Measurements from ENCODE around the gene CNTN6. TPM values are rescaled to one million over a fixed set of nuclear protein-coding genes. Genes with fewer than 3 reads are reported as not detected.

Gene CNTN6
- total RNA-seq, 1 experiment from 2014 or later: not detected

DNA sequence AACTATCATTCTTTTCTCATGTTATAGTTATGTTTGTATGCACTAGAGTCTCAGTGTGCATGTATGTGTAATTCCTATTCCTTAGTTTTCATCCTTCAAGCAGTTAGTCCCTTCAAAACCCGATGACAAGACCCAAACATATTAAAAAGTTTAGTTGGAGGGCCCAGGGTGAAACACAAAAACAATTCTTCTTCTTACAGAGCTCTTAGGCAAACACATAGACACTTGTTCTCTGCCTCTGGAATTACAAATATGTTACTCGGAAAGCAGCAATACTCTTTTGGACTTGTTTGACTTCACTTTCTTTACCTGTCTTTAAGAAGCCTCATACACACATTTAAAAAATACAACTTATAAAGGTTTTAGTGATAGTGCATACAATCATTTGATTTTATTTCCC, 763 bp upstream of the CNTN6 start:
- ChIA-PET POLR2A (no interaction called here), CTCF (no interaction called here)
- ATAC-seq (no peak), DNase-seq (ENCODE audit: low spot score) (no peak)
- H3K36me3 Mint-ChIP-seq: peaks cover 61% of the 10 kb centered on the region
- H3K9me3 Mint-ChIP-seq: peaks cover 72% of the 10 kb centered on the region
- H3K4me3 Mint-ChIP-seq: no peak overlapping the region
- no peaks in the 10 kb centered on the region for H3K4me1 Mint-ChIP-seq
- TF ChIP-seq, protein P1, sequence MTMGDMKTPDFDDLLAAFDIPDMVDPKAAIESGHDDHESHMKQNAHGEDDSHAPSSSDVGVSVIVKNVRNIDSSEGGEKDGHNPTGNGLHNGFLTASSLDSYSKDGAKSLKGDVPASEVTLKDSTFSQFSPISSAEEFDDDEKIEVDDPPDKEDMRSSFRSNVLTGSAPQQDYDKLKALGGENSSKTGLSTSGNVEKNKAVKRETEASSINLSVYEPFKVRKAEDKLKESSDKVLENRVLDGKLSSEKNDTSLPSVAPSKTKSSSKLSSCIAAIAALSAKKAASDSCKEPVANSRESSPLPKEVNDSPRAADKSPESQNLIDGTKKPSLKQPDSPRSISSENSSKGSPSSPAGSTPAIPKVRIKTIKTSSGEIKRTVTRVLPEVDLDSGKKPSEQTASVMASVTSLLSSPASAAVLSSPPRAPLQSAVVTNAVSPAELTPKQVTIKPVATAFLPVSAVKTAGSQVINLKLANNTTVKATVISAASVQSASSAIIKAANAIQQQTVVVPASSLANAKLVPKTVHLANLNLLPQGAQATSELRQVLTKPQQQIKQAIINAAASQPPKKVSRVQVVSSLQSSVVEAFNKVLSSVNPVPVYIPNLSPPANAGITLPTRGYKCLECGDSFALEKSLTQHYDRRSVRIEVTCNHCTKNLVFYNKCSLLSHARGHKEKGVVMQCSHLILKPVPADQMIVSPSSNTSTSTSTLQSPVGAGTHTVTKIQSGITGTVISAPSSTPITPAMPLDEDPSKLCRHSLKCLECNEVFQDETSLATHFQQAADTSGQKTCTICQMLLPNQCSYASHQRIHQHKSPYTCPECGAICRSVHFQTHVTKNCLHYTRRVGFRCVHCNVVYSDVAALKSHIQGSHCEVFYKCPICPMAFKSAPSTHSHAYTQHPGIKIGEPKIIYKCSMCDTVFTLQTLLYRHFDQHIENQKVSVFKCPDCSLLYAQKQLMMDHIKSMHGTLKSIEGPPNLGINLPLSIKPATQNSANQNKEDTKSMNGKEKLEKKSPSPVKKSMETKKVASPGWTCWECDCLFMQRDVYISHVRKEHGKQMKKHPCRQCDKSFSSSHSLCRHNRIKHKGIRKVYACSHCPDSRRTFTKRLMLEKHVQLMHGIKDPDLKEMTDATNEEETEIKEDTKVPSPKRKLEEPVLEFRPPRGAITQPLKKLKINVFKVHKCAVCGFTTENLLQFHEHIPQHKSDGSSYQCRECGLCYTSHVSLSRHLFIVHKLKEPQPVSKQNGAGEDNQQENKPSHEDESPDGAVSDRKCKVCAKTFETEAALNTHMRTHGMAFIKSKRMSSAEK (CRISPR knock-in tag; IDR thresholded peaks at IDR 0.05; ENCODE audit: borderline replicate concordance): no peak
- TF ChIP-seq, protein P2, sequence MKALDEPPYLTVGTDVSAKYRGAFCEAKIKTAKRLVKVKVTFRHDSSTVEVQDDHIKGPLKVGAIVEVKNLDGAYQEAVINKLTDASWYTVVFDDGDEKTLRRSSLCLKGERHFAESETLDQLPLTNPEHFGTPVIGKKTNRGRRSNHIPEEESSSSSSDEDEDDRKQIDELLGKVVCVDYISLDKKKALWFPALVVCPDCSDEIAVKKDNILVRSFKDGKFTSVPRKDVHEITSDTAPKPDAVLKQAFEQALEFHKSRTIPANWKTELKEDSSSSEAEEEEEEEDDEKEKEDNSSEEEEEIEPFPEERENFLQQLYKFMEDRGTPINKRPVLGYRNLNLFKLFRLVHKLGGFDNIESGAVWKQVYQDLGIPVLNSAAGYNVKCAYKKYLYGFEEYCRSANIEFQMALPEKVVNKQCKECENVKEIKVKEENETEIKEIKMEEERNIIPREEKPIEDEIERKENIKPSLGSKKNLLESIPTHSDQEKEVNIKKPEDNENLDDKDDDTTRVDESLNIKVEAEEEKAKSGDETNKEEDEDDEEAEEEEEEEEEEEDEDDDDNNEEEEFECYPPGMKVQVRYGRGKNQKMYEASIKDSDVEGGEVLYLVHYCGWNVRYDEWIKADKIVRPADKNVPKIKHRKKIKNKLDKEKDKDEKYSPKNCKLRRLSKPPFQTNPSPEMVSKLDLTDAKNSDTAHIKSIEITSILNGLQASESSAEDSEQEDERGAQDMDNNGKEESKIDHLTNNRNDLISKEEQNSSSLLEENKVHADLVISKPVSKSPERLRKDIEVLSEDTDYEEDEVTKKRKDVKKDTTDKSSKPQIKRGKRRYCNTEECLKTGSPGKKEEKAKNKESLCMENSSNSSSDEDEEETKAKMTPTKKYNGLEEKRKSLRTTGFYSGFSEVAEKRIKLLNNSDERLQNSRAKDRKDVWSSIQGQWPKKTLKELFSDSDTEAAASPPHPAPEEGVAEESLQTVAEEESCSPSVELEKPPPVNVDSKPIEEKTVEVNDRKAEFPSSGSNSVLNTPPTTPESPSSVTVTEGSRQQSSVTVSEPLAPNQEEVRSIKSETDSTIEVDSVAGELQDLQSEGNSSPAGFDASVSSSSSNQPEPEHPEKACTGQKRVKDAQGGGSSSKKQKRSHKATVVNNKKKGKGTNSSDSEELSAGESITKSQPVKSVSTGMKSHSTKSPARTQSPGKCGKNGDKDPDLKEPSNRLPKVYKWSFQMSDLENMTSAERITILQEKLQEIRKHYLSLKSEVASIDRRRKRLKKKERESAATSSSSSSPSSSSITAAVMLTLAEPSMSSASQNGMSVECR (CRISPR knock-in tag; IDR thresholded peaks at IDR 0.05; ENCODE audit: borderline replicate concordance): no peak
- no peak for TF ChIP-seq SMAD3 (CRISPR knock-in tag; IDR thresholded peaks at IDR 0.05; ENCODE audit: borderline replicate concordance)
- TF ChIP-seq SP1 (CRISPR knock-in tag; conservative IDR thresholded peaks at IDR 0.05): no peak
- TF ChIP-seq EMX1 (CRISPR knock-in tag; IDR thresholded peaks at IDR 0.05): no peak
- no peak for TF ChIP-seq PRRX2 (CRISPR knock-in tag; IDR thresholded peaks at IDR 0.05)
- no peak for TF ChIP-seq ATF1 (CRISPR knock-in tag; IDR thresholded peaks at IDR 0.05)
- TF ChIP-seq, protein P3, sequence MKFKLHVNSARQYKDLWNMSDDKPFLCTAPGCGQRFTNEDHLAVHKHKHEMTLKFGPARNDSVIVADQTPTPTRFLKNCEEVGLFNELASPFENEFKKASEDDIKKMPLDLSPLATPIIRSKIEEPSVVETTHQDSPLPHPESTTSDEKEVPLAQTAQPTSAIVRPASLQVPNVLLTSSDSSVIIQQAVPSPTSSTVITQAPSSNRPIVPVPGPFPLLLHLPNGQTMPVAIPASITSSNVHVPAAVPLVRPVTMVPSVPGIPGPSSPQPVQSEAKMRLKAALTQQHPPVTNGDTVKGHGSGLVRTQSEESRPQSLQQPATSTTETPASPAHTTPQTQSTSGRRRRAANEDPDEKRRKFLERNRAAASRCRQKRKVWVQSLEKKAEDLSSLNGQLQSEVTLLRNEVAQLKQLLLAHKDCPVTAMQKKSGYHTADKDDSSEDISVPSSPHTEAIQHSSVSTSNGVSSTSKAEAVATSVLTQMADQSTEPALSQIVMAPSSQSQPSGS (CRISPR knock-in tag; IDR thresholded peaks at IDR 0.05; ENCODE audit: borderline replicate concordance, low read depth): no peak
- peaks cover 4% of the 10 kb centered on the region for H3K27me3 Mint-ChIP-seq (ENCODE audit: low read depth)
- H3K27ac Mint-ChIP-seq: no peak overlapping the region

DNA sequence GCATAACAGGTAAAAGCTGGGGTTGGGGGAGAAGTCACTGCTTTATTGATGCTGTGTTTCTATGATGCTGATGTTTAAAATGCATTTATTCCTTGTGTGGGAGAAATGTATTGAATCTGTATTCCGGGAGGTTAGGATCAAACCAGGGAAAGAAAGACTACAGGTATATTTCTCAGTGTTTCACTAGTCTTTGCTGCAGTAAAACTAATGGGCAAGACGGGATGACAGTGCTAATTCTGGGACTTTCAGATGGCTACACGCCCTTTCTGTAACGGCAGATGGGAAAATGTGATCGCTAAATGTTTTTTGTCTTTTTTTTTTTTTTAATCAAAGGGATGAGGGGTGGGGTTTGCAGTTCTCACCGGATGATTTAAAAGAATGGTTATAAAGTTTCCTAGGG, 393 bp downstream of the CNTN6 start:
- Mint-ChIP-seq H3K27me3 (ENCODE audit: low read depth) (peaks cover 4% of the 10 kb centered on the region), H3K4me1 (no peaks in the 10 kb centered on the region), H3K4me3 (no peak overlapping the region), H3K36me3 (peaks cover 58% of the 10 kb centered on the region), H3K27ac (no peak overlapping the region), H3K9me3 (peaks cover 69% of the 10 kb centered on the region)
- ChIA-PET CTCF (no interaction called here), POLR2A (no interaction called here)
- DNase-seq (ENCODE audit: low spot score) (no peak), ATAC-seq (no peak)
- TF ChIP-seq GTF2I (CRISPR knock-in tag; conservative IDR thresholded peaks at IDR 0.05) (no peak), ELF4 (CRISPR knock-in tag; IDR thresholded peaks at IDR 0.05; ENCODE audit: low read depth) (no peak), KAT7 (CRISPR knock-in tag; IDR thresholded peaks at IDR 0.05; ENCODE audit: borderline replicate concordance) (no peak), TEAD1 (CRISPR knock-in tag; IDR thresholded peaks at IDR 0.05) (no peak), EMX1 (CRISPR knock-in tag; IDR thresholded peaks at IDR 0.05) (no peak)
- TF ChIP-seq, protein P4, sequence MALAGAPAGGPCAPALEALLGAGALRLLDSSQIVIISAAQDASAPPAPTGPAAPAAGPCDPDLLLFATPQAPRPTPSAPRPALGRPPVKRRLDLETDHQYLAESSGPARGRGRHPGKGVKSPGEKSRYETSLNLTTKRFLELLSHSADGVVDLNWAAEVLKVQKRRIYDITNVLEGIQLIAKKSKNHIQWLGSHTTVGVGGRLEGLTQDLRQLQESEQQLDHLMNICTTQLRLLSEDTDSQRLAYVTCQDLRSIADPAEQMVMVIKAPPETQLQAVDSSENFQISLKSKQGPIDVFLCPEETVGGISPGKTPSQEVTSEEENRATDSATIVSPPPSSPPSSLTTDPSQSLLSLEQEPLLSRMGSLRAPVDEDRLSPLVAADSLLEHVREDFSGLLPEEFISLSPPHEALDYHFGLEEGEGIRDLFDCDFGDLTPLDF (CRISPR knock-in tag; IDR thresholded peaks at IDR 0.05): no peak
- TF ChIP-seq, protein P5, sequence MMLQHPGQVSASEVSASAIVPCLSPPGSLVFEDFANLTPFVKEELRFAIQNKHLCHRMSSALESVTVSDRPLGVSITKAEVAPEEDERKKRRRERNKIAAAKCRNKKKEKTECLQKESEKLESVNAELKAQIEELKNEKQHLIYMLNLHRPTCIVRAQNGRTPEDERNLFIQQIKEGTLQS (CRISPR knock-in tag; conservative IDR thresholded peaks at IDR 0.05): no peak
- TF ChIP-seq, protein P6, sequence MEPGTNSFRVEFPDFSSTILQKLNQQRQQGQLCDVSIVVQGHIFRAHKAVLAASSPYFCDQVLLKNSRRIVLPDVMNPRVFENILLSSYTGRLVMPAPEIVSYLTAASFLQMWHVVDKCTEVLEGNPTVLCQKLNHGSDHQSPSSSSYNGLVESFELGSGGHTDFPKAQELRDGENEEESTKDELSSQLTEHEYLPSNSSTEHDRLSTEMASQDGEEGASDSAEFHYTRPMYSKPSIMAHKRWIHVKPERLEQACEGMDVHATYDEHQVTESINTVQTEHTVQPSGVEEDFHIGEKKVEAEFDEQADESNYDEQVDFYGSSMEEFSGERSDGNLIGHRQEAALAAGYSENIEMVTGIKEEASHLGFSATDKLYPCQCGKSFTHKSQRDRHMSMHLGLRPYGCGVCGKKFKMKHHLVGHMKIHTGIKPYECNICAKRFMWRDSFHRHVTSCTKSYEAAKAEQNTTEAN (CRISPR knock-in tag; IDR thresholded peaks at IDR 0.05): no peak
- TF ChIP-seq, protein P7, sequence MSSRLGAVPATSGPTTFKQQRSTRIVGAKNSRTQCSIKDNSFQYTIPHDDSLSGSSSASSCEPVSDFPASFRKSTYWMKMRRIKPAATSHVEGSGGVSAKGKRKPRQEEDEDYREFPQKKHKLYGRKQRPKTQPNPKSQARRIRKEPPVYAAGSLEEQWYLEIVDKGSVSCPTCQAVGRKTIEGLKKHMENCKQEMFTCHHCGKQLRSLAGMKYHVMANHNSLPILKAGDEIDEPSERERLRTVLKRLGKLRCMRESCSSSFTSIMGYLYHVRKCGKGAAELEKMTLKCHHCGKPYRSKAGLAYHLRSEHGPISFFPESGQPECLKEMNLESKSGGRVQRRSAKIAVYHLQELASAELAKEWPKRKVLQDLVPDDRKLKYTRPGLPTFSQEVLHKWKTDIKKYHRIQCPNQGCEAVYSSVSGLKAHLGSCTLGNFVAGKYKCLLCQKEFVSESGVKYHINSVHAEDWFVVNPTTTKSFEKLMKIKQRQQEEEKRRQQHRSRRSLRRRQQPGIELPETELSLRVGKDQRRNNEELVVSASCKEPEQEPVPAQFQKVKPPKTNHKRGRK (CRISPR knock-in tag; IDR thresholded peaks at IDR 0.05; ENCODE audit: borderline replicate concordance): no peak
- TF ChIP-seq, protein P8, sequence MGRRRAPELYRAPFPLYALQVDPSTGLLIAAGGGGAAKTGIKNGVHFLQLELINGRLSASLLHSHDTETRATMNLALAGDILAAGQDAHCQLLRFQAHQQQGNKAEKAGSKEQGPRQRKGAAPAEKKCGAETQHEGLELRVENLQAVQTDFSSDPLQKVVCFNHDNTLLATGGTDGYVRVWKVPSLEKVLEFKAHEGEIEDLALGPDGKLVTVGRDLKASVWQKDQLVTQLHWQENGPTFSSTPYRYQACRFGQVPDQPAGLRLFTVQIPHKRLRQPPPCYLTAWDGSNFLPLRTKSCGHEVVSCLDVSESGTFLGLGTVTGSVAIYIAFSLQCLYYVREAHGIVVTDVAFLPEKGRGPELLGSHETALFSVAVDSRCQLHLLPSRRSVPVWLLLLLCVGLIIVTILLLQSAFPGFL (CRISPR knock-in tag; IDR thresholded peaks at IDR 0.05; ENCODE audit: borderline replicate concordance): no peak
